ENCODE results near the gene RFX8.
A peak's percentile ranks its signal among the peaks of the same experiment; 100 is the strongest.

RFX8 gene

GRCh38 chr2:101409699-101410098, 65.2 kb downstream of the RFX8 start:
- H3K27ac ChIP-seq = no peak overlapping the region
- TF ChIP-seq ZFX (IDR thresholded peaks at IDR 0.05; ENCODE audit: borderline replicate concordance) = no peak
- no peak for TF ChIP-seq CTCF (IDR thresholded peaks at IDR 0.05)

- no peak overlapping the region for H3K27ac ChIP-seq
- TF ChIP-seq CTCF (IDR thresholded peaks at IDR 0.05) = no peak
- no peak for TF ChIP-seq ZFX (IDR thresholded peaks at IDR 0.05; ENCODE audit: borderline replicate concordance)
Measured at GRCh38 chr2:101408925-101409324, 66.0 kb downstream of the RFX8 start.

- TF ChIP-seq CTCF (IDR thresholded peaks at IDR 0.05) = no peak
- TF ChIP-seq ZFX (IDR thresholded peaks at IDR 0.05; ENCODE audit: borderline replicate concordance) = no peak
- H3K27ac ChIP-seq = no peak overlapping the region
Measured at GRCh38 chr2:101405351-101405899, 69.5 kb downstream of the RFX8 start.

DNA sequence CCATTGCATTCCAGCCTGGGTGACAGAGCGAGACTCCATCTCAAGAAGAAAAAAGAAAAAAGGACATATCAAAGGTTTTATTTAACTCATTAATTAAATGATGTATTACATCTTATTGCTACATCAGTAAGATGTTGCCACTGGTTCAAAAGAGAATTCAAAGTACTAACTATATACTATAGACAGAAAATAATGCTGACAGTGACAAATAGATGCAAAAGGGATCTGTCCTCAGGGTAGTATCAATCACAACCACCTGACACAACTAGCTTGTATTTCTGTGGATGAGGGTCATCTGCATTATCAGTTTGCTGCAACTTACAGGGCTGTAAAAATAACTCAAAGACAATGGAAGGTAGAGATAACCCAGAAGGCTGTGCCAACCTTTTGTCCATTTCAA, 71.2 kb downstream of the RFX8 start:
- no peak overlapping the region for H3K27ac ChIP-seq
- no peak for TF ChIP-seq CTCF (IDR thresholded peaks at IDR 0.05)
- no peak for TF ChIP-seq ZFX (IDR thresholded peaks at IDR 0.05; ENCODE audit: borderline replicate concordance)

GRCh38 chr2:101402630-101403029, 72.3 kb downstream of the RFX8 start:
- TF ChIP-seq CTCF (IDR thresholded peaks at IDR 0.05) (no peak), ZFX (IDR thresholded peaks at IDR 0.05; ENCODE audit: borderline replicate concordance) (no peak)
- no peak overlapping the region for H3K27ac ChIP-seq

GRCh38 chr2:101401906-101402305, 73.0 kb downstream of the RFX8 start:
- peak; percentile 25 for TF ChIP-seq CTCF (IDR thresholded peaks at IDR 0.05)
- TF ChIP-seq ZFX (IDR thresholded peaks at IDR 0.05; ENCODE audit: borderline replicate concordance) = no peak
- no peak overlapping the region for H3K27ac ChIP-seq

DNA sequence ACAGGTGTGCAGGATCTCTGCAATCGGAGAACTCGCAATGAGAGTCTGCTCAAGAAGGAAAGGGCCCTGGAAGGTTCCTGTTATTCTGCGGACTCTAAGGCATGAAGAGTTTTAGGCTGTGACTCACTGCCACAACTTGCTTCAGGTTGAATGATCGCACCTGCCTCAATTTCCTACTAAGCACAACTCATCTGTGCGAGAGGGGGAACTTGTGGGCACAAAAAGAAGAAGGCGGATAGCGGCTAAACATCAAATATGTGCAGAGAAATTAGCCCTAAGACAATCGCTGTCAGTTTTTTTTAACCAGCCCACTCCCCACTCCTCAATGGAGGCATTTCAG, 73.6 kb downstream of the RFX8 start:
- TF ChIP-seq ZFX (IDR thresholded peaks at IDR 0.05; ENCODE audit: borderline replicate concordance) = no peak
- TF ChIP-seq CTCF (IDR thresholded peaks at IDR 0.05) = no peak
- no peak overlapping the region for H3K27ac ChIP-seq
